Stimulated activated CD4-positive, alpha-beta T cell treated with anti-CD3 and anti-CD28 coated beads, Interleukin-2, amount 100 ng/mL, for 4 hours (primary cell): ENCODE measurements around the gene LTV1.
"Not testable (repeated sequence)": the region's sequence is repeated elsewhere in the genome, so short reads cannot be mapped to it uniquely, and the experiment has no call there.

Experiments used
- DNase-seq: peaks from one replicate; pipeline ENCODE4 v3.0.0-alpha.2; 2020; ENCODE audit warnings: low read depth

LTV1 gene

GRCh38 chr6:143843677-143843999 is 500 bp downstream of the LTV1 start:
- DNase-seq = no peak

- DNase-seq = no peak
Measured at GRCh38 chr6:143844006-143844405, 868 bp downstream of the LTV1 start.

GRCh38 chr6:143845033-143845432 is 1.9 kb downstream of the LTV1 start:
- DNase-seq = no peak

GRCh38 chr6:143851706-143852105 is 8.6 kb downstream of the LTV1 start:
- not testable (repeated sequence) for DNase-seq

- not testable (repeated sequence) for DNase-seq
Measured at GRCh38 chr6:143855057-143855456, 11.9 kb downstream of the LTV1 start.

GRCh38 chr6:143856762-143857161 is 13.6 kb downstream of the LTV1 start:
- DNase-seq = not testable (repeated sequence)

- no peak for DNase-seq
Measured at GRCh38 chr6:143857651-143858050, 14.5 kb downstream of the LTV1 start.

- no peak for DNase-seq
Measured at GRCh38 chr6:143859891-143860660, 16.9 kb downstream of the LTV1 start.

- no peak for DNase-seq
Measured at GRCh38 chr6:143863771-143864170, 20.6 kb downstream of the LTV1 start.

GRCh38 chr6:143864234-143864633 is 21.1 kb downstream of the LTV1 start, which contains the start of gene ZC2HC1B:
Gene ZC2HC1B, plus strand, starts transcription at chr6:143864474. Its CDS starts 66 bp downstream, at chr6:143864540.
- DNase-seq = no peak

GRCh38 chr6:143867236-143867635 is 24.1 kb downstream of the LTV1 start:
- no peak for DNase-seq

- not testable (repeated sequence) for DNase-seq
Measured at GRCh38 chr6:143868808-143869207, 25.7 kb downstream of the LTV1 start.

- not testable (repeated sequence) for DNase-seq
Measured at GRCh38 chr6:143871202-143871730, 28.1 kb downstream of the LTV1 start.

- DNase-seq = no peak
Measured at GRCh38 chr6:143872201-143872600, 29.1 kb downstream of the LTV1 start.

GRCh38 chr6:143873600-143873999 is 30.5 kb downstream of the LTV1 start:
- not testable (repeated sequence) for DNase-seq

GRCh38 chr6:143874503-143874902 is 31.4 kb downstream of the LTV1 start:
- DNase-seq = not testable (repeated sequence)

GRCh38 chr6:143877584-143878271 is 34.6 kb downstream of the LTV1 start:
- no peak for DNase-seq

- no peak for DNase-seq
Measured at GRCh38 chr6:143878272-143878760, 35.2 kb downstream of the LTV1 start.

- DNase-seq = no peak
Measured at GRCh38 chr6:143880412-143880811, 37.3 kb downstream of the LTV1 start.

- DNase-seq = no peak
Measured at GRCh38 chr6:143882401-143882930, 39.3 kb downstream of the LTV1 start.

GRCh38 chr6:143884216-143884900 is 41.2 kb downstream of the LTV1 start:
- DNase-seq = no peak

- no peak for DNase-seq
Measured at GRCh38 chr6:143885116-143885515, 42.0 kb downstream of the LTV1 start.
